ENCODE measurements around the gene ZCCHC7. TPM values are rescaled to one million over a fixed set of nuclear protein-coding genes. Genes with fewer than 3 reads are reported as not detected.
"Not testable (repeated sequence)": the region's sequence is repeated elsewhere in the genome, so short reads cannot be mapped to it uniquely, and the experiment has no call there.

ZCCHC7 gene
- total RNA-seq, result 68.4 TPM

DNA sequence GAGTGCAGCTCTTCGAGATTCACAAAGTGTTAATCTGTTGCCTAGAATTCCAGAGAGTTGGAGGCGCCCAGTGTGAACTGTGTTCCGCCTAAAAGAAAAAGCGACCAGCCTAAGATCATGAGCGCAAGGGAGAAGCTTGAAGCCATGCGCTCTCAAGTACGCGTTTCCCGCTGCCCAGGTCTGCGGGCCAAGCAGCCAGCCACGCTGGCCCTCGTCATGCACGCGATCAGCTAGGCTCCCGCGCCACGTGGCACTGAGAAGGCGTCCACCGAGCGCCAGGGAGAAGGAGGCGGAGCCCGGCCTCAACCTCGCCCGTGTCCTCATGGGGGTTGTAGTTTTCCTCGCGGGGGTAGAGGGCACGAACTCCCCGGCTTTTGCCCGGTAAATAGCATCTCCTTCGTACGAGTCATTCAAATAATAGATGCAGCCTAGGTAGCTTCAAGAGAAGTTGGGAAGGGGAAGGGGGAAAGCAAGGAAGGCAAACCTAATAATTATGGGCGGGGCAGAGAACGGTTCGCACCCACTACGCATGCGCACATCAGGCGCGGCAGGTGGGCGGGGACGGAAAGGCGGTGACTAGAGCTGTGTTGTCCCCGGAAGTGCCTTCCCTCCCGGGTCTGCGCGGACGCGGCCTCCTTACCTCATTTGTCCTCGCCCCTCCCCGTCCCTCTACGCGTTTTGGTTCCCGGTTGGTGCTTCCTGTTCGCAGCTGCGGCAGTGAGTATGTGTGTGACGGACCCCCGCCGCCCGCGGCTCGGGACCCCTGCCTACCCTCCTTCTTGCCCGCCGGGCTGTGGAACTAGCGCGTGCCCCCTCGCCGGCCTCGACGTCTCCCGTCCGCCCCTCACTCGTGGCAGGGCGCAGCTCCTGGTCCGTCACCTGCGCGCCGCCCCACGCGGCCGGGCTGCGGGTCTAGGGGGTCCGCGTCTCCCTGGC lies at the start of gene ZCCHC7:
ZCCHC7 (plus strand) TSS at position 668 of the 936 bp plus-strand sequence.
- Histone ChIP-seq H3K4me1 (ENCODE audit: insufficient read depth, low read length) (peaks cover 21% of the 10 kb centered on the region), H3K9me3 (ENCODE audit: low read depth, low read length) (no peaks in the 10 kb centered on the region), H3K4me3 (ENCODE audit: low read length) (peak within 1 kb of the TSS; percentile 96), H3K27me3 (ENCODE audit: insufficient read depth, low read length) (no peaks in the 10 kb centered on the region)

GRCh38 chr9:37074790-37075189 lies 45.6 kb upstream of the ZCCHC7 start:
- H3K27me3 ChIP-seq (ENCODE audit: insufficient read depth, low read length); H3K4me3 ChIP-seq (ENCODE audit: low read length); H3K9me3 ChIP-seq (ENCODE audit: low read depth, low read length): not testable (repeated sequence)
- H3K4me1 ChIP-seq (ENCODE audit: insufficient read depth, low read length), result peaks cover 10% of the 10 kb centered on the region

DNA sequence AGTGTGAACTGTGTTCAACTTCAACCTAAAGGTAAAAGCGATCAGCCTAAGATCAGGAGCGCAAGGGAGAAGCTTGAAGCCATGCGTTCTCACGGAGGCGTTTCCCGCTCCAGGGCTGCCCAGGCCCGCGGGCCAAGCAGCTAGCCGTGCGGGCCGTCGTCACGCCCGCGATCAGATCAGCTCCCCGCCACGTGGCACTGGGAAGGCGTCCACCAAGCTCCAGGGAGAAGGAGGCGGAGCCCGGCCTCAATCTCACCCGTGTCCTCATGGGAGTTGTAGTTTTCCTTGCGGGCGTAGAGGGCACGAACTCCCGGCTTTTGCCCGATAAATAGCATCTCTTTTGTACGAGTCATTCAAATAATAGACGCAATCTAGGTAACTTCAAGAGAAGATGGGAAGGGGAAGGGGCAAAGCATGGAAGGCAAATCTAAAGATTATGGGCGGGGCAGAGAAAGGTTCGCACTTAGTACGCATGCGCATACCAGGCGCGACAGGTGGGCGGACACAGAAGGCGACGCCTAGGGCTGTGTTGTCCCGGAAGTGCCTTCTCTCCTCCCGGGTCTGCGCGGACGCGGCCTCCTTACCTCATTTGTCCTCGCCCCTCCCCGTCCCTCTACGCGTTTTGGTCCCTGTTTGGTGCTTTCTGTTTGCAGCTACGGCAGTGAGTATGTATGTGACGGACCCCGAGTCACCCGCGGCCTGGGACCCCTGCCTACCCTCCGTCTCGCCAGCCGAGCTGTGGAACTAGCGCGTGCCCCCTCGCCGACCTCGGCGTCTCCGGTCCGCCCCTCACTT lies 40.8 kb upstream of the ZCCHC7 start:
- no peaks in the 10 kb centered on the region for H3K27me3 ChIP-seq (ENCODE audit: insufficient read depth, low read length)
- H3K9me3 ChIP-seq (ENCODE audit: low read depth, low read length), result no peaks in the 10 kb centered on the region
- H3K4me3 ChIP-seq (ENCODE audit: low read length), result peak overlapping the region; percentile 88
- H3K4me1 ChIP-seq (ENCODE audit: insufficient read depth, low read length), result peaks cover 29% of the 10 kb centered on the region

GRCh38 chr9:37080165-37080628 lies 40.2 kb upstream of the ZCCHC7 start:
- H3K9me3 ChIP-seq (ENCODE audit: low read depth, low read length); H3K27me3 ChIP-seq (ENCODE audit: insufficient read depth, low read length): not testable (repeated sequence)
- peaks cover 30% of the 10 kb centered on the region for H3K4me1 ChIP-seq (ENCODE audit: insufficient read depth, low read length)
- peak overlapping the region; percentile 88 for H3K4me3 ChIP-seq (ENCODE audit: low read length)

GRCh38 chr9:37081507-37081906 lies 38.9 kb upstream of the ZCCHC7 start:
- H3K27me3 ChIP-seq (ENCODE audit: insufficient read depth, low read length); H3K4me3 ChIP-seq (ENCODE audit: low read length): not testable (repeated sequence)
- peaks cover 29% of the 10 kb centered on the region for H3K4me1 ChIP-seq (ENCODE audit: insufficient read depth, low read length)

DNA sequence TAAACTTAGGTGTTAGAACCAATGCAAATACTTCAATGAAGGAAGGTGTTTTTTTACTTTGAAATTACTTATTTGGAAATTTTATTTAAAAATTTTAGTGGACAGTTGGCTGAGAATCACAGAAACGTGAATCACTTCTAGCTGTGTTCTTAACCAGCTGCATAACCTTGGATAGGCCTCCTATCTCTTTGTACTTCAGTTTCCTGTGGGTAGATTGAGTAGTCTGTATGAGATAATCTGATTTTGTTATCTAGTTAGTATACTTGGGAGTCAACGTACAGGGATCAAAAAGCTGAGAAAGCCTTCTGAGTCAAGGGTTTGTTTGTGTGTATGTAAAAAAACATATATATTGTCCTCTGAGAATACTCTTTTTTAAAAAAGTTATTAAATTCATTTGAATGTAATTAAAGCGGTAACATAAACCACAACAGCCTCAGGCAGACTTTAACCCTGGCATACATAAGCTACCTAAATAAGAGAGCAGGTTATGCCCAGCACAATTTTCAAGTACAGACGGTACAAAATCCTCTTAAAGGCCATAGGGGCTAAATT lies 38.1 kb upstream of the ZCCHC7 start:
- Histone ChIP-seq H3K4me1 (ENCODE audit: insufficient read depth, low read length) (peaks cover 29% of the 10 kb centered on the region), H3K4me3 (ENCODE audit: low read length) (no peak overlapping the region), H3K9me3 (ENCODE audit: low read depth, low read length) (no peaks in the 10 kb centered on the region), H3K27me3 (ENCODE audit: insufficient read depth, low read length) (no peaks in the 10 kb centered on the region)

More at GRCh38 chr9:37081507-37081906, 38.9 kb upstream of the ZCCHC7 start:
- not testable (repeated sequence) for H3K9me3 ChIP-seq (ENCODE audit: low read depth, low read length)

- H3K4me1 ChIP-seq (ENCODE audit: insufficient read depth, low read length), result peaks cover 29% of the 10 kb centered on the region
Observed at GRCh38 chr9:37083654-37084053, 36.7 kb upstream of the ZCCHC7 start.

GRCh38 chr9:37085233-37085632 lies 35.1 kb upstream of the ZCCHC7 start:
- H3K4me1 ChIP-seq (ENCODE audit: insufficient read depth, low read length), result peaks cover 23% of the 10 kb centered on the region
- H3K9me3 ChIP-seq (ENCODE audit: low read depth, low read length), result no peaks in the 10 kb centered on the region
- no peaks in the 10 kb centered on the region for H3K27me3 ChIP-seq (ENCODE audit: insufficient read depth, low read length)
- no peak overlapping the region for H3K4me3 ChIP-seq (ENCODE audit: low read length)

More at GRCh38 chr9:37083654-37084053, 36.7 kb upstream of the ZCCHC7 start:
- Histone ChIP-seq H3K27me3 (ENCODE audit: insufficient read depth, low read length) (no peaks in the 10 kb centered on the region), H3K4me3 (ENCODE audit: low read length) (no peak overlapping the region), H3K9me3 (ENCODE audit: low read depth, low read length) (no peaks in the 10 kb centered on the region)

- H3K4me1 ChIP-seq (ENCODE audit: insufficient read depth, low read length); H3K4me3 ChIP-seq (ENCODE audit: low read length); H3K9me3 ChIP-seq (ENCODE audit: low read depth, low read length); H3K27me3 ChIP-seq (ENCODE audit: insufficient read depth, low read length): not testable (repeated sequence)
Observed at GRCh38 chr9:37092714-37093295, 27.6 kb upstream of the ZCCHC7 start.

DNA sequence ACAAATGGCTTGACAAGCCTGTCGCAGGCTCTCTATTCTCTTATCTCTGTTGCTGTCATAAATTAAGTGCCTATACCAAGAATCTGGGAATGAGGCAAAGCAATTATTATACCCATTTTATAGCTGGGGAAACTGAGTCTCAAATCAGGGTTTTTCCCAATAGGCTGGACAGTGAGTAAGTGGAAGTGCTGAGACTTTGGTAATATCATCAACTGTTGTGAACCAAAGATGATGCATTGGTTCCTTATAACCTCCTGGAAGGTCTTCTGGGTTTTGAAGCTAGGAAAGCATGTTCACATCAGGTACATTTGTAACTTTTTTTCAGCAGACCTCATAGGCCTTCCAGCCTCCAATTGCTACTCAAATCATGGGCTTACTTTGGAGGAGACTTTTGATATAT lies 25.6 kb upstream of the ZCCHC7 start:
- Histone ChIP-seq H3K27me3 (ENCODE audit: insufficient read depth, low read length) (no peaks in the 10 kb centered on the region), H3K4me3 (ENCODE audit: low read length) (no peak overlapping the region), H3K4me1 (ENCODE audit: insufficient read depth, low read length) (no peaks in the 10 kb centered on the region), H3K9me3 (ENCODE audit: low read depth, low read length) (no peaks in the 10 kb centered on the region)

GRCh38 chr9:37096628-37097027 lies 23.7 kb upstream of the ZCCHC7 start:
- no peaks in the 10 kb centered on the region for H3K9me3 ChIP-seq (ENCODE audit: low read depth, low read length)
- H3K4me1 ChIP-seq (ENCODE audit: insufficient read depth, low read length), result peaks cover 4% of the 10 kb centered on the region
- H3K4me3 ChIP-seq (ENCODE audit: low read length), result no peak overlapping the region
- H3K27me3 ChIP-seq (ENCODE audit: insufficient read depth, low read length), result no peaks in the 10 kb centered on the region

DNA sequence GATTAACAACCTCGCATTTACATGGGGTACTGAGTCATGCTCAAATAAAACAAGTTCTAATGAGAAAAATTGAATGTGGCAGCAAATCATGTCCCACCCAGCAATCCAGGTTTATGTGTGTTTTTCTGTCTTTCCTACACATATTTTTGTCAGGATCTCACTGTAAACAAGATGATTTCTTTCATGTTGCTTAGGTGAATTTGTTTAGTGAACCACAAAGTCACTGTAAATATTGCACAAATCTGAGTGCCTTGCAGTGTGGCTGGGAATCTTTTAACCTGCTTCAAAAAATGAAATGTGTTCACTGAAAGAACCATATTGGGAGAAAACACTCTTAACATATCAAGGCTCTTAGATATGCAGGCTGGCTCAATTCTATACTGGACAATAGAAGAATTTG lies 23.1 kb upstream of the ZCCHC7 start:
- H3K4me1 ChIP-seq (ENCODE audit: insufficient read depth, low read length), result peaks cover 4% of the 10 kb centered on the region
- no peak overlapping the region for H3K4me3 ChIP-seq (ENCODE audit: low read length)
- H3K27me3 ChIP-seq (ENCODE audit: insufficient read depth, low read length), result no peaks in the 10 kb centered on the region
- no peaks in the 10 kb centered on the region for H3K9me3 ChIP-seq (ENCODE audit: low read depth, low read length)

DNA sequence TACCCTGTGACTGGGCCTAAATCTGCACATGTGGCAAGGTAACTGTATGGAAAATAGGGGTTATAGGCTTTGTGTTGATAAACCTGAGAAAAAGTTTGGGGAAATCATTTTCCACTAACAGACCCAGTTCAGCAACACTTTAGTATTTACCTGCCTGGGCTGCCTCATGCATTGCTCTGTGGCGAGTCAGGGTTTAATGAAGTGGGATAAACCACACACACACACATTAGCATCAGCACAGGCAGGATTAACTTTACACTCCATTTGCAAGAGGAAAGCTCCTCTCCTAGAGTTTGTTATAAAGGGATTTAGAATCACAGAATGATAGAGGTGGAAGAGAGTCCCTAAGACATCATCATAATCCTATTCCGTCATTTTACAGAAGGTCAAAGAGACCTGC lies 20.0 kb upstream of the ZCCHC7 start:
- H3K4me1 ChIP-seq (ENCODE audit: insufficient read depth, low read length), result peaks cover 4% of the 10 kb centered on the region
- no peak overlapping the region for H3K4me3 ChIP-seq (ENCODE audit: low read length)
- no peaks in the 10 kb centered on the region for H3K27me3 ChIP-seq (ENCODE audit: insufficient read depth, low read length)
- no peaks in the 10 kb centered on the region for H3K9me3 ChIP-seq (ENCODE audit: low read depth, low read length)

DNA sequence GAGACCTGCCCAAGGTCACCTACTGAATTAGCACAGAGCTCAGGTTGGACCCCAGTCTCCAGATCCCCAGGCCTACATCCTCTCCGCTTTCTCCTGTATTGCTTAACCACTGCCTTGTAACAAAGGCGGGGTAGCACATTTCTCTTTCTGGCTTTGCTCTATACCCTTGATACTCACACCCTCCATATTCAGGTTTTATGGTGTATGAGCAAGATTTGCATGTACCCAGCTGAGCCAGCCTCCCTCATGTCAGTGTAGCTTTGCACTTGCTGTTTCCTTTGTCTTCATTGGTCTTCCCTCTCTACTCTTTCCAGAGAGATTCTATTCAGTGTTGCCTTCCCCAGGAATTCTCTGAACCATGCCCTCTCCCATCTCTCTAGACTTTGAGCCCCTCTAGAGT lies 19.6 kb upstream of the ZCCHC7 start:
- peaks cover 4% of the 10 kb centered on the region for H3K4me1 ChIP-seq (ENCODE audit: insufficient read depth, low read length)
- no peaks in the 10 kb centered on the region for H3K9me3 ChIP-seq (ENCODE audit: low read depth, low read length)
- H3K4me3 ChIP-seq (ENCODE audit: low read length), result no peak overlapping the region
- no peaks in the 10 kb centered on the region for H3K27me3 ChIP-seq (ENCODE audit: insufficient read depth, low read length)

DNA sequence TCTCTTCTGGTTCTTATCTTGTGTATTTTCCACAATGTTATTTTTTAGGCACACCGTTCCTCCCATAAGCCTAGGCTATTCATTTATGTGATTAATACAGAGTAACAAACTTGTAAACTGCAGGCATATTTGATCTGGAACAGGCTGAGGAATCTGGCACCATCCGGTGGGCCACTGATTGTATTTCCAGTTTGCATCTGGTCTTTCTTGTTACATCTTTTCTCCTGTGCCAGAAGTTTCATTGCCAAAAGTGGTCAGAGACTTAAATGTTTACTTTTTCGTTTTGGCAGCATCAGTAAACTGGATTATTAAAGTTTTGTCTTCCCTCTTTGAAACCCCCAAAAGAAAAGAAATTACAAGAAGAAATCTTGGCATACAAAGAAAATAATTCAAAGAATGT lies 17.9 kb upstream of the ZCCHC7 start:
- Histone ChIP-seq H3K4me3 (ENCODE audit: low read length) (no peak overlapping the region), H3K4me1 (ENCODE audit: insufficient read depth, low read length) (peaks cover 10% of the 10 kb centered on the region), H3K9me3 (ENCODE audit: low read depth, low read length) (no peaks in the 10 kb centered on the region), H3K27me3 (ENCODE audit: insufficient read depth, low read length) (no peaks in the 10 kb centered on the region)

Measured in mononuclear cell (primary cell).